SU-DHL-6 (cell line): ENCODE measurements around the gene EYA2.

Source experiments
- CTCF ChIP-seq: fragments of 200-600 bp; sonication (generic); IDR thresholded peaks from one replicate; pipeline ENCODE4 v1.5.1; 2017; ENCODE audit warnings: antibody characterized with exemption, mild to moderate bottlenecking, low read length, moderate library complexity; ENCODE audit not compliant: insufficient read depth, poor library complexity, severe bottlenecking
- EZH2phosphoT487 ChIP-seq: fragments of 200-600 bp; sonication (generic), shearing (Covaris generic); conservative IDR thresholded peaks from 2 replicates; pipeline ENCODE4 v1.6.1; 2018; ENCODE audit warnings: mild to moderate bottlenecking, antibody characterized with exemption, low read length, moderate library complexity, mixed read lengths

DNA sequence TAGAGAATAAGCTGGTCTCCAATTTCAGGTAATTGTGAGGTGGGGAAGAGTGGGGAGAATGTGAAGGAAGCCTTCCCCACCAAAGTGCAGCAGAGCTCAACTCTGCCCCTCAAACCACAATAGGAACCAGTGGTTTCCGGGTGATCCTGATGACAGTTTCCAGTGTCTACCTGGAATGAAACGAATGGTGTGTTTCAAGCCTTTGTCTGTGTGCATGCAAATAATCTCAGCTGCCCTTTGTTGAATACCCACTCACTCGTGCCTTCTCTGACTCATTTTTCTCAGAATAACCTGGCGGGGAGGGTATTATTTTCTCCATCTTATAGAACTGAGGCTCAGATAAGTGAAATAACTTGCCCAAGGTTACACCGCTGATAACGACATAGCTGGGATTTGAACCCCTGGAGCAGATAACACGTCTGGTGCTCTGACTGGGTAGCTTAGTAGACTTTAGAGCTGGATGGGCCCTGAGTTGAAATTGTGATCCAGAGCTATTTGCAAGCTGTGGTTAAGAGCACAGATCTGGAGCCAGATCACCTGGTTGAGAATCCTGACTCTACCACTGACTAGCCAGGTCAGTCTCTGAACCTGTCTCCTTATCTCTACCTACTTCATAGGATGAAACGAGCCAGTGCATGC lies 85.1 kb downstream of the EYA2 start:
- TF ChIP-seq CTCF = no peak
- no peak for TF ChIP-seq EZH2phosphoT487
